CD4-positive, alpha-beta memory T cell (primary cell): ENCODE results near the gene BTN3A1. TPM values are rescaled to one million over a fixed set of nuclear protein-coding genes. Genes with fewer than 3 reads are reported as not detected.
A peak's percentile ranks its signal among the peaks of the same experiment; 100 is the strongest.
"Not testable (repeated sequence)": the region's sequence is repeated elsewhere in the genome, so short reads cannot be mapped to it uniquely, and the experiment has no call there.

ENCODE experiments used
- CTCF ChIA-PET: fragments of 350-600 bp; sonication (Branson Sonifier 250); formaldehyde crosslinking; loops from one replicate; lab custom pipeline; 2021; ENCODE audit warnings: inconsistent platforms; ENCODE audit not compliant: partially characterized antibody; lab: Charles Lee
- POLR2A ChIA-PET: fragments of 350-600 bp; sonication (Branson Sonifier 250); formaldehyde crosslinking; loops from one replicate; lab custom pipeline; 2021; ENCODE audit not compliant: partially characterized antibody; lab: Charles Lee
- DNase-seq, 5 donors: peaks; one replicate each; pipeline versions ENCODE4 v3.0.0 to v3.0.0-alpha.2; 2020 to 2022; ENCODE audit warnings: mixed read lengths in 1 of 5
- H3K27ac ChIP-seq: one replicate; pipeline ENCODE4 v1.7.0; 2013; ENCODE audit warnings: low read depth, low read length
- H3K27me3 ChIP-seq: 2 replicates; pipeline ENCODE4 v1.7.0; 2013; ENCODE audit warnings: mild to moderate bottlenecking, low read length, moderate library complexity; ENCODE audit not compliant: insufficient read depth
- H3K36me3 ChIP-seq: 2 replicates; pipeline ENCODE4 v1.7.0; 2013; ENCODE audit warnings: mild to moderate bottlenecking, low read length, moderate library complexity; ENCODE audit not compliant: insufficient read depth
- H3K4me1 ChIP-seq: 2 replicates; pipeline ENCODE4 v1.7.0; 2013; ENCODE audit warnings: mild to moderate bottlenecking, low read length, moderate library complexity; ENCODE audit not compliant: insufficient read depth
- H3K4me3 ChIP-seq, 2 donors: one replicate each; pipeline ENCODE4 v1.7.0; 2013; ENCODE audit warnings: low read length in 2 of 2, mild to moderate bottlenecking in 1 of 2
- H3K9me3 ChIP-seq, 2 donors: one replicate each; pipeline ENCODE4 v1.7.0; 2013; ENCODE audit warnings: low read length in 2 of 2, control low read depth in 1 of 2; ENCODE audit not compliant: control insufficient read depth in 1 of 2
- H3K27ac Mint-ChIP-seq, 7 donors: one replicate each; pipeline ENCODE4 v1.8.0; 2020 to 2021; ENCODE audit warnings: mixed read lengths in 7 of 7, mild to moderate bottlenecking in 6 of 7, inconsistent platforms in 3 of 7, moderate library complexity in 3 of 7
- H3K27me3 Mint-ChIP-seq, 2 donors: one replicate each; pipeline ENCODE4 v1.8.0; 2020 to 2021; ENCODE audit warnings: mixed read lengths in 2 of 2
- H3K36me3 Mint-ChIP-seq, 2 donors: one replicate each; pipeline ENCODE4 v1.8.0; 2020 to 2021; ENCODE audit warnings: mixed read lengths in 2 of 2, inconsistent platforms in 1 of 2, mild to moderate bottlenecking in 1 of 2
- H3K4me1 Mint-ChIP-seq, 4 donors: one replicate each; pipeline ENCODE4 v1.8.0; 2020 to 2021; ENCODE audit warnings: mixed read lengths in 4 of 4, mild to moderate bottlenecking in 1 of 4
- H3K4me3 Mint-ChIP-seq, 8 donors: one replicate each; pipeline ENCODE4 v1.8.0; 2020 to 2021; ENCODE audit warnings: mixed read lengths in 8 of 8, mild to moderate bottlenecking in 7 of 8, moderate library complexity in 6 of 8, inconsistent platforms in 3 of 8
- H3K9me3 Mint-ChIP-seq, 8 donors: one replicate each; pipeline ENCODE4 v1.8.0; 2020 to 2021; ENCODE audit warnings: mixed read lengths in 8 of 8, mild to moderate bottlenecking in 5 of 8, inconsistent platforms in 3 of 8, moderate library complexity in 1 of 8
- intact Hi-C: fragments of 100-400 bp; cut with micrococcal nuclease; formaldehyde crosslinking; loops from one replicate; pipeline ENCODE4 v1.15.1; 2023
- polyA plus RNA-seq, 2 donors: library from polyadenylated mRNA; unstranded; fragments of 300-500 nt; fragmentation: Illumina TruSeq; gene quantifications; one replicate each; pipeline ENCODE4 v1.2.3, GENCODE V29; 2021
- total RNA-seq, 2 experiments: library from RNA; stranded (reverse); gene quantifications; one replicate each; pipeline ENCODE4 v1.2.3, GENCODE V29; 2021

Gene BTN3A1
- total and polyA plus RNA-seq, 4 experiments from 2014 or later: 50.4 to 262 (median 161) TPM

- H3K9me3 Mint-ChIP-seq: peaks cover 0 to 22% (median 11%) of the 10 kb centered on the region in 8 donors
- peak overlapping the region in 1 of 8 donors; percentile 13 for H3K4me3 Mint-ChIP-seq
- H3K4me1 ChIP-seq: peaks cover 2% of the 10 kb centered on the region
- intact Hi-C loops: no loop called here
- H3K4me1 Mint-ChIP-seq: peaks cover 0 to 13% (median 10%) of the 10 kb centered on the region in 4 donors
- peak overlapping the region in 1 of 7 donors; percentile 1 for H3K27ac Mint-ChIP-seq
- H3K36me3 ChIP-seq: peaks cover 33% of the 10 kb centered on the region
- H3K27me3 ChIP-seq: no peaks in the 10 kb centered on the region
- no peak overlapping the region for H3K4me3 ChIP-seq
- H3K27ac ChIP-seq: no peak overlapping the region
- DNase-seq: no peak
- H3K27me3 Mint-ChIP-seq: no peaks in the 10 kb centered on the region
- ChIA-PET CTCF (no interaction called here), POLR2A (interaction anchor here (1.9 kb wide), 1 partner anchor 53 kb away, joined by 4 read pairs; no protein-coding TSS in a partner anchor)
- H3K36me3 Mint-ChIP-seq: peaks cover 55 to 60% of the 10 kb centered on the region in 2 donors
- no peaks in the 10 kb centered on the region for H3K9me3 ChIP-seq
Observed at GRCh38 chr6:26415791-26416190, 13.7 kb downstream of the BTN3A1 start.

GRCh38 chr6:26416288-26416687 lies 14.2 kb downstream of the BTN3A1 start:
- Mint-ChIP-seq H3K27ac (peak overlapping the region in 1 of 7 donors; percentile 45), H3K4me1 (peaks cover 0 to 13% (median 10%) of the 10 kb centered on the region in 4 donors), H3K4me3 (no peak overlapping the region), H3K27me3 (no peaks in the 10 kb centered on the region), H3K9me3 (peaks cover 0 to 22% (median 11%) of the 10 kb centered on the region in 8 donors), H3K36me3 (peaks cover 50 to 55% of the 10 kb centered on the region in 2 donors)
- ChIA-PET CTCF (no interaction called here), POLR2A (interaction anchor here (0.6 kb wide), 1 partner anchor 103 kb away, joined by 4 read pairs; no protein-coding TSS in a partner anchor)
- intact Hi-C loops: no loop called here
- Histone ChIP-seq H3K9me3 (no peaks in the 10 kb centered on the region), H3K4me3 (no peak overlapping the region), H3K4me1 (peaks cover 6% of the 10 kb centered on the region), H3K36me3 (peaks cover 28% of the 10 kb centered on the region), H3K27ac (no peak overlapping the region), H3K27me3 (no peaks in the 10 kb centered on the region)
- DNase-seq: no peak

- Mint-ChIP-seq H3K9me3 (peaks cover 0 to 22% (median 11%) of the 10 kb centered on the region in 8 donors), H3K4me1 (peaks cover 0 to 14% (median 8%) of the 10 kb centered on the region in 4 donors), H3K36me3 (peaks cover 32 to 40% of the 10 kb centered on the region in 2 donors)
- H3K27ac Mint-ChIP-seq, H3K27me3 ChIP-seq, H3K27me3 Mint-ChIP-seq, H3K4me1 ChIP-seq, H3K4me3 ChIP-seq, H3K9me3 ChIP-seq, H3K4me3 Mint-ChIP-seq, DNase-seq, intact Hi-C loops, H3K27ac ChIP-seq: not testable (repeated sequence)
- POLR2A ChIA-PET: interaction anchor here (0.6 kb wide), 1 partner anchor 31 kb away, joined by 3 read pairs; no protein-coding TSS in a partner anchor
- CTCF ChIA-PET: interaction anchor here (1.0 kb wide), 1 partner anchor 77 kb away, joined by 3 read pairs; no protein-coding TSS in a partner anchor
- H3K36me3 ChIP-seq: peaks cover 12% of the 10 kb centered on the region
Observed at GRCh38 chr6:26418077-26418476, 16.0 kb downstream of the BTN3A1 start.

- POLR2A ChIA-PET: interaction anchor here (1.1 kb wide), 1 partner anchor 55 kb away, joined by 4 read pairs; no protein-coding TSS in a partner anchor
- peaks cover 25 to 33% of the 10 kb centered on the region in 2 donors for H3K36me3 Mint-ChIP-seq
- H3K27ac Mint-ChIP-seq: peak overlapping the region in 2 of 7 donors; percentile 31 to 42
Observed at GRCh38 chr6:26418795-26419194, 16.7 kb downstream of the BTN3A1 start.

GRCh38 chr6:26420688-26421171 lies 18.7 kb downstream of the BTN3A1 start:
- peaks cover 12 to 18% of the 10 kb centered on the region in 2 donors for H3K36me3 Mint-ChIP-seq
- no peaks in the 10 kb centered on the region for H3K36me3 ChIP-seq
- POLR2A ChIA-PET: interaction anchor here (0.6 to 1.1 kb wide), 4 partner anchors 39 to 116 kb away, joined by 3 to 4 read pairs (median 4); no protein-coding TSS in a partner anchor
- H3K4me3 ChIP-seq: peak overlapping the region in 1 of 2 donors; percentile 86
- DNase-seq: peak; percentile 29 to 42 (median 34)
- peaks cover 0 to 10% (median 5%) of the 10 kb centered on the region in 4 donors for H3K4me1 Mint-ChIP-seq
- peaks cover 0 to 22% (median 11%) of the 10 kb centered on the region in 8 donors for H3K9me3 Mint-ChIP-seq
- H3K4me1 ChIP-seq: peaks cover 10% of the 10 kb centered on the region
- no peaks in the 10 kb centered on the region for H3K9me3 ChIP-seq
- CTCF ChIA-PET: interaction anchor here (0.7 to 1.3 kb wide), 2 partner anchors 26 to 36 kb away, joined by 3 to 5 read pairs; no protein-coding TSS in a partner anchor
- peak overlapping the region; percentile 65 for H3K27ac ChIP-seq
- no peak overlapping the region for H3K4me3 Mint-ChIP-seq
- intact Hi-C loops: loop anchor here (1.0 to 2.0 kb wide), 5 partner anchors 18 to 79 kb away; partner anchors contain the start of genes BTN2A1, BTN3A1 and BTN3A3
- H3K27me3 ChIP-seq: no peaks in the 10 kb centered on the region
- no peak overlapping the region for H3K27ac Mint-ChIP-seq
- no peaks in the 10 kb centered on the region for H3K27me3 Mint-ChIP-seq

More at GRCh38 chr6:26418795-26419194, 16.7 kb downstream of the BTN3A1 start:
- H3K4me3 Mint-ChIP-seq, DNase-seq, H3K9me3 ChIP-seq, H3K4me3 ChIP-seq, intact Hi-C loops, H3K27me3 ChIP-seq, H3K4me1 ChIP-seq, H3K36me3 ChIP-seq, H3K27me3 Mint-ChIP-seq, H3K27ac ChIP-seq: not testable (repeated sequence)
- CTCF ChIA-PET: interaction anchor here (1.5 kb wide), 1 partner anchor 77 kb away, joined by 7 read pairs; no protein-coding TSS in a partner anchor
- Mint-ChIP-seq H3K9me3 (peaks cover 0 to 22% (median 11%) of the 10 kb centered on the region in 8 donors), H3K4me1 (peaks cover 0 to 13% (median 8%) of the 10 kb centered on the region in 4 donors)

- POLR2A ChIA-PET: interaction anchor here (0.6 to 1.1 kb wide), 4 partner anchors 39 to 116 kb away, joined by 3 to 4 read pairs (median 4); no protein-coding TSS in a partner anchor
- no peaks in the 10 kb centered on the region for H3K36me3 ChIP-seq
- H3K27me3 Mint-ChIP-seq: no peaks in the 10 kb centered on the region
- peak overlapping the region; percentile 86 to 97 for H3K4me3 ChIP-seq
- peaks cover 10% of the 10 kb centered on the region for H3K4me1 ChIP-seq
- H3K27ac Mint-ChIP-seq: peak overlapping the region in 1 of 7 donors; percentile 90
- intact Hi-C loops: loop anchor here (1.0 to 2.0 kb wide), 4 partner anchors 19 to 53 kb away; partner anchors contain the start of genes BTN2A1, BTN3A1 and BTN3A3
- CTCF ChIA-PET: interaction anchor here (0.7 to 1.3 kb wide), 2 partner anchors 25 to 35 kb away, joined by 3 to 5 read pairs; no protein-coding TSS in a partner anchor
- H3K27ac ChIP-seq: peak overlapping the region; percentile 65
- H3K9me3 ChIP-seq: no peaks in the 10 kb centered on the region
- no peak overlapping the region for H3K4me3 Mint-ChIP-seq
- peaks cover 0 to 16% (median 9%) of the 10 kb centered on the region in 8 donors for H3K9me3 Mint-ChIP-seq
- H3K4me1 Mint-ChIP-seq: peaks cover 2 to 12% (median 5%) of the 10 kb centered on the region in 4 donors
- DNase-seq: peak; percentile 63 to 69 (median 67)
- peaks cover 5 to 10% of the 10 kb centered on the region in 2 donors for H3K36me3 Mint-ChIP-seq
- H3K27me3 ChIP-seq: no peaks in the 10 kb centered on the region
Observed at GRCh38 chr6:26421259-26422144, 19.4 kb downstream of the BTN3A1 start.
